H1 (cell line): Measurements from ENCODE around the gene PLA2R1. TPM values are rescaled to one million over a fixed set of nuclear protein-coding genes. Genes with fewer than 3 reads are reported as not detected.

ENCODE experiments used
- CTCF ChIA-PET: fragments of 300-600 bp; sonication (Branson Sonifier 250); formaldehyde crosslinking; loops from one replicate; lab custom pipeline; 2021; ENCODE audit not compliant: partially characterized antibody; lab: Charles Lee
- POLR2A ChIA-PET: fragments of 300-600 bp; sonication (Branson Sonifier 250); formaldehyde crosslinking; loops from one replicate; lab custom pipeline; 2021; ENCODE audit warnings: inconsistent platforms; ENCODE audit not compliant: partially characterized antibody; lab: Charles Lee
- DNase-seq, 2 experiments: peaks; one replicate each; pipeline versions ENCODE4 v3.0.0 to v3.0.0-alpha.2; 2010 to 2022; ENCODE audit warnings: low spot score in 2 of 2, low read depth in 1 of 2, mixed read lengths in 1 of 2
- FAIRE-seq: peaks from 2 replicates; lab custom pipeline; 2011; peaks lifted over from hg19 to GRCh38; lab: Jason Lieb, UNC
- H2AFZ ChIP-seq: 2 replicates; pipeline ENCODE4 v1.8.1; 2012; ENCODE audit warnings: low read length, inconsistent platforms
- H2AK5ac ChIP-seq: 2 replicates; pipeline ENCODE4 v1.6.1; 2013; ENCODE audit warnings: low read depth, low read length
- H2BK120ac ChIP-seq: replicated peaks from 2 replicates; pipeline ENCODE3; 2013; ENCODE audit warnings: low read depth, low read length, inconsistent platforms
- H2BK12ac ChIP-seq: 2 replicates; pipeline ENCODE4 v1.6.1; 2013; ENCODE audit warnings: low read depth, low read length
- H2BK15ac ChIP-seq: 2 replicates; pipeline ENCODE4 v1.6.1; 2013; ENCODE audit warnings: low read length
- H2BK20ac ChIP-seq: 2 replicates; pipeline ENCODE4 v1.6.1; 2013; ENCODE audit warnings: low read length
- H2BK5ac ChIP-seq: 2 replicates; pipeline ENCODE4 v1.6.1; 2013; ENCODE audit warnings: low read depth, low read length
- H3K14ac ChIP-seq: 2 replicates; pipeline ENCODE4 v1.6.1; 2013; ENCODE audit warnings: inconsistent platforms; ENCODE audit not compliant: insufficient read length
- H3K18ac ChIP-seq: 2 replicates; pipeline ENCODE4 v1.6.1; 2013; ENCODE audit warnings: low read length; ENCODE audit errors: extremely low read depth
- H3K23ac ChIP-seq: 2 replicates; pipeline ENCODE4 v1.6.1; 2013; ENCODE audit warnings: inconsistent platforms; ENCODE audit not compliant: insufficient read length
- H3K23me2 ChIP-seq: 2 replicates; pipeline ENCODE4 v1.6.1; 2013; ENCODE audit warnings: low read depth, low read length
- H3K27ac ChIP-seq: 2 replicates; pipeline ENCODE4 v1.6.1; 2011; ENCODE audit warnings: low read depth, low read length, inconsistent platforms
- H3K27me3 ChIP-seq, 4 experiments: replicated peaks in 1 of 4; 1 replicate in 1 of 4; 2 replicates in 3 of 4; pipeline versions ENCODE4 v1.6.1 to v1.8.1; 2011 to 2013; ENCODE audit warnings: low read length in 3 of 4, mild to moderate bottlenecking in 3 of 4, inconsistent platforms in 2 of 4, mixed read lengths in 2 of 4, moderate library complexity in 1 of 4; ENCODE audit not compliant: control insufficient read depth in 3 of 4, insufficient read depth in 3 of 4; ENCODE audit errors: extremely low read depth in 1 of 4
- H3K36me3 ChIP-seq, 4 experiments: 2 replicates each; pipeline versions ENCODE4 v1.6.1 to v1.8.1; 2011 to 2013; ENCODE audit warnings: mild to moderate bottlenecking in 4 of 4, low read length in 3 of 4, moderate library complexity in 2 of 4, control low read depth in 1 of 4, inconsistent platforms in 1 of 4; ENCODE audit not compliant: insufficient read depth in 4 of 4, control insufficient read depth in 2 of 4
- H3K4ac ChIP-seq: replicated peaks from 2 replicates; pipeline ENCODE3; 2013; ENCODE audit warnings: low read length, low read depth, mixed read lengths, inconsistent platforms; ENCODE audit not compliant: insufficient read length
- H3K4me1 ChIP-seq, 4 experiments: replicated peaks in 1 of 4; 1 replicate in 1 of 4; 2 replicates in 3 of 4; pipeline versions ENCODE4 v1.6.1 to v1.8.1; 2011 to 2013; ENCODE audit warnings: low read length in 3 of 4, inconsistent platforms in 2 of 4, mixed read lengths in 1 of 4; ENCODE audit not compliant: insufficient read depth in 4 of 4, control insufficient read depth in 3 of 4
- H3K4me2 ChIP-seq, 2 experiments: 2 replicates each; pipeline versions ENCODE4 v1.6.1 to v1.8.1; 2011 to 2013; ENCODE audit warnings: low read depth in 2 of 2, low read length in 2 of 2, control low read depth in 1 of 2, inconsistent platforms in 1 of 2, mild to moderate bottlenecking in 1 of 2; ENCODE audit not compliant: insufficient read depth in 1 of 2
- H3K4me3 ChIP-seq, 4 experiments: fragments of 200-600, 300-600 bp in 1 of 4; sonication (generic), shearing (Covaris generic), sonication (Bioruptor Twin) in 1 of 4; 2 replicates each; pipeline versions ENCODE4 v1.5.1 to v1.8.1; 2011 to 2016; ENCODE audit warnings: low read length in 4 of 4, low read depth in 3 of 4, control low read depth in 2 of 4, inconsistent platforms in 2 of 4, mild to moderate bottlenecking in 2 of 4, mixed read lengths in 1 of 4, moderate library complexity in 1 of 4; ENCODE audit not compliant: insufficient read depth in 2 of 4; ENCODE audit errors: extremely low read depth in 1 of 4
- H3K56ac ChIP-seq: replicated peaks from 2 replicates; pipeline ENCODE3; 2013; ENCODE audit warnings: low read depth, mild to moderate bottlenecking, mixed read lengths, low read length, inconsistent platforms; ENCODE audit not compliant: insufficient read length
- H3K79me1 ChIP-seq: 2 replicates; pipeline ENCODE4 v1.6.1; 2013; ENCODE audit warnings: low read depth, low read length, control low read depth
- H3K79me2 ChIP-seq, 2 experiments: 2 replicates each; pipeline versions ENCODE4 v1.6.1 to v1.8.1; 2012 to 2013; ENCODE audit warnings: low read length in 2 of 2, mild to moderate bottlenecking in 2 of 2, inconsistent platforms in 1 of 2; ENCODE audit not compliant: insufficient read depth in 2 of 2, control insufficient read depth in 1 of 2
- H3K9ac ChIP-seq, 4 experiments: replicated peaks in 1 of 4; 1 replicate in 1 of 4; 2 replicates in 3 of 4; pipeline versions ENCODE4 v1.6.1 to v1.8.1; 2011 to 2013; ENCODE audit warnings: low read depth in 3 of 4, low read length in 3 of 4, control low read depth in 2 of 4, mild to moderate bottlenecking in 2 of 4, moderate library complexity in 2 of 4, inconsistent platforms in 1 of 4; ENCODE audit errors: extremely low read depth in 1 of 4
- H3K9me3 ChIP-seq, 2 experiments: 2 replicates each; pipeline versions ENCODE4 v1.6.1 to v1.8.1; 2012 to 2013; ENCODE audit warnings: mild to moderate bottlenecking in 2 of 2, moderate library complexity in 2 of 2, control low read depth in 1 of 2, inconsistent platforms in 1 of 2, low read depth in 1 of 2, low read length in 1 of 2, mixed read lengths in 1 of 2; ENCODE audit not compliant: insufficient read depth in 2 of 2
- H4K20me1 ChIP-seq, 2 experiments: replicated peaks in 1 of 2; 2 replicates each; pipeline versions ENCODE3 to v1.8.1; 2011 to 2013; ENCODE audit warnings: inconsistent platforms in 2 of 2, low read length in 2 of 2, mild to moderate bottlenecking in 1 of 2; ENCODE audit not compliant: insufficient read depth in 2 of 2, control insufficient read depth in 1 of 2
- H4K5ac ChIP-seq: 2 replicates; pipeline ENCODE4 v1.6.1; 2013; ENCODE audit warnings: low read length, low read depth, mixed read lengths, inconsistent platforms; ENCODE audit not compliant: insufficient read length
- H4K8ac ChIP-seq: 2 replicates; pipeline ENCODE4 v1.8.0; 2013; ENCODE audit warnings: mild to moderate bottlenecking, moderate library complexity, low read length, inconsistent platforms; ENCODE audit not compliant: insufficient read depth; ENCODE audit errors: extremely low read depth
- H4K91ac ChIP-seq: replicated peaks from 2 replicates; pipeline ENCODE3; 2013; ENCODE audit warnings: low read length, mixed read lengths, inconsistent platforms; ENCODE audit not compliant: insufficient read length
- GTF2F1 ChIP-seq: IDR thresholded peaks from 2 replicates; pipeline ENCODE4 v1.6.1; 2012; ENCODE audit warnings: low read depth, low read length, improper control_type of control experiment, borderline replicate concordance
- HDAC2 ChIP-seq, 2 experiments: fragments of 300-600 bp in 1 of 2; sonication (generic) in 1 of 2; IDR thresholded peaks; 2 replicates each; pipeline ENCODE4 v1.6.1; 2011 to 2012; ENCODE audit warnings: low read depth in 2 of 2, low read length in 2 of 2, mild to moderate bottlenecking in 2 of 2, moderate library complexity in 2 of 2, borderline replicate concordance in 1 of 2, inconsistent platforms in 1 of 2
- KDM1A ChIP-seq: fragments of 200-600, 300-600 bp; sonication (generic); IDR thresholded peaks from 2 replicates; pipeline ENCODE4 v1.7.1; 2016; ENCODE audit warnings: mild to moderate bottlenecking, low read length, borderline replicate concordance
- SP2 ChIP-seq: IDR thresholded peaks from 2 replicates; pipeline ENCODE4 v1.6.1; 2012; ENCODE audit warnings: mild to moderate bottlenecking, low read length, inconsistent platforms
- SUZ12 ChIP-seq: fragments of 200-600 bp; sonication (generic); IDR thresholded peaks from 2 replicates; pipeline ENCODE4 v1.6.1; 2012; ENCODE audit warnings: mild to moderate bottlenecking, inconsistent platforms, low read length, moderate library complexity, mixed read lengths
- TAF1 ChIP-seq: IDR thresholded peaks from 2 replicates; pipeline ENCODE4 v1.6.1; 2011; ENCODE audit warnings: mild to moderate bottlenecking, low read depth, low read length
- TBP ChIP-seq: IDR thresholded peaks from 2 replicates; pipeline ENCODE4 v1.6.1; 2011; ENCODE audit warnings: low read depth, low read length, improper control_type of control experiment
- WGBS, 2 experiments: shearing (Covaris generic) in 1 of 2; methylation state at CpG; one replicate each; pipeline versions ENCODE4 v1.1.6 to v1.1.7; 2013 to 2015; ENCODE audit warnings: low lambda C conversion rate in 2 of 2, mixed read lengths in 2 of 2, inconsistent platforms in 1 of 2, low coverage in 1 of 2, missing lambda C conversion rate in 1 of 2; ENCODE audit not compliant: insufficient replicate concordance in 2 of 2, insufficient coverage in 1 of 2, insufficient read length in 1 of 2; ENCODE audit errors: extremely low coverage in 1 of 2, missing lambda C conversion rate in 1 of 2; 5-methylcytosine and 5-hydroxymethylcytosine counted together
- polyA plus RNA-seq, 7 experiments: library from polyadenylated mRNA; depleted of rRNA in 3 of 7; stranded (reverse) in 5 of 7; unstranded in 2 of 7; fragments of >200 nt in 5 of 7; fragments of 200-250 nt in 2 of 7; gene quantifications; 1 replicate in 5 of 7; 2 replicates in 1 of 7; 4 replicates in 1 of 7; pipeline versions ENCODE4 v1.2.1 to v1.2.3, GENCODE V29; 2011 to 2013; ENCODE audit warnings: missing spikeins in 2 of 7, mixed read lengths in 2 of 7
- total RNA-seq: library from RNA; stranded (reverse); fragmentation: NEBNext Ultra II Directional; extraction: Animal tissue kit (Norgen Biotek cat#: 25700); gene quantifications from 2 replicates; pipeline ENCODE4 v1.2.1, GENCODE V29; 2021

Gene PLA2R1
- total and polyA plus RNA-seq, 2 of the 8 experiments (the other 6 are each of a cell fraction or from before 2014, with no cell fraction given) = 0.65 to 1.5 TPM

DNA sequence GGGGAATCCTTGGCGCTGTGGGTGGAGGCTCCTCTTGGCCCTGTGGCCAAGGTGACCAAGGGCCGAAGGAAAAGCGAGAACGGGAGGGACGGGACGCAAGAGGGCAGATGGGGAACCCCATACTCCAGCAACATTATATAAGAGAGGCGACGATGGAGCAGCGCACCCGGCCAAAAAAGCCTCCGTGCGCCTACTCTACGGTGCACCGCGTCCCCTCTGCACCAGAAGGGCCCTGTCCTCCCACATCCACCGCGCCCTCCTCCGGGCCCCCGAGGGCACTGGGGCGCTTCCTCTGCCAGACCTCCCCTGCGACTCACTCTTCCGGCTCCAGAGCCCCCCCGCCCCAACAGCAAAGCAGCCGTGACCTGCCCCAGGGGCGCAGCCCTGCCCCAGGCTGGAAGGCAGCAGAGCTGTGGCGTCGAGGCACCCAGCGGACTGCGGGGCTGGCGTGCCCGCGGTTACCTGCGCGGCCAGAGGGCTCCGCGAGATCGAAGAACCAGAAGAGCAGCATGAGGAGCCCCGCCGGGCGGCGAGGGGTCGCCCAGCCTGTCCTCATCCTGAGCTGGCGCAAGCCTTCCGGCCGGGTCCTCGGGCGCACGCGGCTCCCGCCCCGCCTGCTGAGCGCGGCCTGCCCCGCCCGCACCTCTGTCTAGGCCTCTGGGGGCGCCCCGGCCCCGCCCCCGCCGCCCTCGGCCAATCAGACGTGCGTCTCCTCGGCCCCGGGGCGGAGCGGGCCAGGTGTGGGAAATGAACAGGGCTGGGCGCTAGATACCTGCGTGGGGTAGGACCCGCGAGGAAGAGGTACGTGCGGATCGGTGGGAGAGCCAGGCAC is 158.1 kb downstream of the PLA2R1 start, which contains the start of gene LY75:
Gene LY75 (minus strand): TSS at position 630 of the 832 bp plus-strand sequence.
- FAIRE-seq (no peak), DNase-seq (peak in 1 of 2 experiments; percentile 90)
- Histone ChIP-seq H2BK120ac (no peak within 1 kb of the TSS), H2BK5ac (no peak within 1 kb of the TSS; the same call in 1 of the 2 replicates), H3K27me3 (peaks cover 0 to 23% (median 21%) of the 10 kb centered on the region in 4 experiments; a peak in 6 of 7 replicates), H3K14ac (no peak within 1 kb of the TSS), H3K9ac (peak within 1 kb of the TSS in 3 of 4 experiments; percentile 39 to 45 (median 39); a peak in 3 of 7 replicates), H3K9me3 (no peaks in the 10 kb centered on the region), H4K8ac (peak within 1 kb of the TSS; percentile 91), H3K23ac (no peak within 1 kb of the TSS), H2BK15ac (no peak within 1 kb of the TSS; the same call in 1 of the 2 replicates), H3K23me2 (peaks cover 5% of the 10 kb centered on the region; the same call in 1 of the 2 replicates), H3K56ac (no peak within 1 kb of the TSS), H2BK20ac (0 out of 2 replicates have a peak within 1 kb of the TSS, but pooled peaks have one; percentile 41), H3K4me1 (peaks cover 0 to 2% (median under 1%) of the 10 kb centered on the region in 4 experiments; a peak in 3 of 7 replicates), H4K5ac (no peak within 1 kb of the TSS), H3K4me2 (peak within 1 kb of the TSS; percentile 80 to 81), H4K20me1 (no peaks in the 10 kb centered on the region), H3K79me2 (no peaks in the 10 kb centered on the region), H3K18ac (peak within 1 kb of the TSS; percentile 52), H3K4me3 (peak within 1 kb of the TSS; percentile 43 to 77 (median 70)), H2AFZ (peak within 1 kb of the TSS; percentile 99), H3K27ac (no peak within 1 kb of the TSS), H3K79me1 (no peaks in the 10 kb centered on the region), H3K4ac (no peak within 1 kb of the TSS), H3K36me3 (no peaks in the 10 kb centered on the region), H2BK12ac (peak within 1 kb of the TSS; percentile 5; the same call in 1 of the 2 replicates), H2AK5ac (no peak within 1 kb of the TSS), H4K91ac (no peak within 1 kb of the TSS)
- POLR2A ChIA-PET = interaction anchor here (1.0 to 1.5 kb wide), 3 partner anchors 9 to 191 kb away, joined by 3 to 5 read pairs (median 3); no protein-coding TSS in a partner anchor
- 5% methylated on average over 44 of the region's 74 CpGs; no CpG with 5 or more reads in 1 of the 2 experiments for WGBS, 2 experiments
- CTCF ChIA-PET = interaction anchor here (1.6 to 3.6 kb wide), 3 partner anchors 9 to 97 kb away, joined by 4 to 22 read pairs (median 6); no protein-coding TSS in a partner anchor
- peak; percentile 60; the same call in 1 of the 2 replicates for TF ChIP-seq TBP
- TF ChIP-seq SP2 = no peak
- peak in 1 of 2 experiments; percentile 84; a peak in 1 of 4 replicates for TF ChIP-seq HDAC2 (IDR thresholded peaks at IDR 0.05; ENCODE audit: borderline replicate concordance in 1 of 2, low read depth in 2 of 2, low read length in 2 of 2)
- TF ChIP-seq GTF2F1 = no peak
- TF ChIP-seq SUZ12 = no peak
- peak; percentile 57 for TF ChIP-seq TAF1
- TF ChIP-seq KDM1A = no peak
